Measurements from ENCODE around the gene SDE2. TPM values are rescaled to one million over a fixed set of nuclear protein-coding genes. Genes with fewer than 3 reads are reported as not detected.
A peak's percentile ranks its signal among the peaks of the same experiment; 100 is the strongest.

The SDE2 gene
- total RNA-seq, 1 experiment from 2014 or later, result 18.3 TPM

- BruUV-seq (replicated peaks), result no TSS peak
- Histone ChIP-seq H3K4me3 (ENCODE audit: low read depth in 2 of 2, low read length in 2 of 2) (peak overlapping the region; percentile 29 to 62), H3K4me1 (ENCODE audit: control insufficient read depth, insufficient read depth, low read length) (peaks cover 4% of the 10 kb centered on the region; the same call in 1 of the 2 replicates), H3K36me3 (ENCODE audit: control insufficient read depth, insufficient read depth, low read length) (no peaks in the 10 kb centered on the region), H3K9me3 (ENCODE audit: control insufficient read depth, insufficient read depth, low read depth, low read length) (no peaks in the 10 kb centered on the region), H3K27me3 (ENCODE audit: control insufficient read depth, insufficient read depth, low read length) (no peaks in the 10 kb centered on the region), H3K27ac (ENCODE audit: low read length) (no peak overlapping the region)
- DNase-seq (ENCODE audit: low read depth, low spot score) (no peak), ATAC-seq (peak; percentile 96)
- in situ Hi-C loops (cut with HindIII; ENCODE audit: low pct_unique_long_range_greater_than_20kb, low sequenced_read_pairs), result no loop called here
- ChIA-PET POLR2A (no interaction called here), CTCF (no interaction called here)
- intact Hi-C loops (cut with micrococcal nuclease; ENCODE audit: unreplicated experiment), result no loop called here
- TF ChIP-seq CTCF (IDR thresholded peaks at IDR 0.05) (peak; percentile 97), TCF7L2 (IDR thresholded peaks at IDR 0.05; ENCODE audit: low read depth, low read length) (no peak)
These were observed 36.6 kb downstream of the SDE2 start for GRCh38 chr1:225962440-225962975.

- Histone ChIP-seq H3K27ac (ENCODE audit: low read length) (no peak overlapping the region), H3K9me3 (ENCODE audit: control insufficient read depth, insufficient read depth, low read depth, low read length) (no peaks in the 10 kb centered on the region), H3K4me1 (ENCODE audit: control insufficient read depth, insufficient read depth, low read length) (peaks cover 4% of the 10 kb centered on the region; the same call in 1 of the 2 replicates), H3K36me3 (ENCODE audit: control insufficient read depth, insufficient read depth, low read length) (no peaks in the 10 kb centered on the region), H3K4me3 (ENCODE audit: low read depth in 2 of 2, low read length in 2 of 2) (peak overlapping the region; percentile 29 to 62), H3K27me3 (ENCODE audit: control insufficient read depth, insufficient read depth, low read length) (no peaks in the 10 kb centered on the region)
- no peak for TF ChIP-seq POLR2AphosphoS5 (IDR thresholded peaks at IDR 0.05; ENCODE audit: low read depth, low read length)
- no peak for TF ChIP-seq REST (IDR thresholded peaks at IDR 0.05; ENCODE audit: insufficient read depth in 1 of 2, low read depth in 2 of 2, low read length in 1 of 2)
- no peak for TF ChIP-seq SIN3A (IDR thresholded peaks at IDR 0.05; ENCODE audit: borderline replicate concordance, insufficient read depth, low read depth, low read length)
- no peak for TF ChIP-seq CTCF (IDR thresholded peaks at IDR 0.05)
- no peak for TF ChIP-seq TCF7L2 (IDR thresholded peaks at IDR 0.05; ENCODE audit: low read depth, low read length)
- ATAC-seq (peak; percentile 53), DNase-seq (ENCODE audit: low read depth, low spot score) (no peak)
- intact Hi-C loops (cut with micrococcal nuclease; ENCODE audit: unreplicated experiment), result no loop called here
- in situ Hi-C loops (cut with HindIII; ENCODE audit: low pct_unique_long_range_greater_than_20kb, low sequenced_read_pairs), result no loop called here
- no TSS peak for BruUV-seq (replicated peaks)
- POLR2A ChIA-PET, result interaction anchor here (0.6 kb wide), 1 partner anchor 33 kb away, joined by 3 read pairs; no protein-coding TSS in a partner anchor
- CTCF ChIA-PET, result interaction anchor here (0.8 kb wide), 1 partner anchor 13 kb away, joined by 4 read pairs; no protein-coding TSS in a partner anchor
These were observed 37.3 kb downstream of the SDE2 start for GRCh38 chr1:225961659-225962439.
